Body of pancreas (tissue), 4 donors: ENCODE results near the gene CUL4A.

ENCODE experiments used
- POLR2A ChIP-seq, 3 donors: fragments of 450-650 bp; IDR thresholded peaks; one replicate each; pipeline ENCODE4 v1.6.1; 2016; ENCODE audit warnings: antibody characterized with exemption in 3 of 3, mild to moderate bottlenecking in 2 of 3
- TF ChIP-seq, protein P1 (sequence below), 7 experiments: fragments of 450-650 bp in 4 of 7; fragments of 200-600 bp in 3 of 7; sonication (generic) in 3 of 7; IDR thresholded peaks; one replicate each; pipeline ENCODE4 v1.5.1; 2016 to 2019; ENCODE audit warnings: antibody characterized with exemption in 7 of 7

GRCh38 chr13:113172419-113172926, 36.9 kb upstream of the CUL4A start:
- TF ChIP-seq, protein P1, sequence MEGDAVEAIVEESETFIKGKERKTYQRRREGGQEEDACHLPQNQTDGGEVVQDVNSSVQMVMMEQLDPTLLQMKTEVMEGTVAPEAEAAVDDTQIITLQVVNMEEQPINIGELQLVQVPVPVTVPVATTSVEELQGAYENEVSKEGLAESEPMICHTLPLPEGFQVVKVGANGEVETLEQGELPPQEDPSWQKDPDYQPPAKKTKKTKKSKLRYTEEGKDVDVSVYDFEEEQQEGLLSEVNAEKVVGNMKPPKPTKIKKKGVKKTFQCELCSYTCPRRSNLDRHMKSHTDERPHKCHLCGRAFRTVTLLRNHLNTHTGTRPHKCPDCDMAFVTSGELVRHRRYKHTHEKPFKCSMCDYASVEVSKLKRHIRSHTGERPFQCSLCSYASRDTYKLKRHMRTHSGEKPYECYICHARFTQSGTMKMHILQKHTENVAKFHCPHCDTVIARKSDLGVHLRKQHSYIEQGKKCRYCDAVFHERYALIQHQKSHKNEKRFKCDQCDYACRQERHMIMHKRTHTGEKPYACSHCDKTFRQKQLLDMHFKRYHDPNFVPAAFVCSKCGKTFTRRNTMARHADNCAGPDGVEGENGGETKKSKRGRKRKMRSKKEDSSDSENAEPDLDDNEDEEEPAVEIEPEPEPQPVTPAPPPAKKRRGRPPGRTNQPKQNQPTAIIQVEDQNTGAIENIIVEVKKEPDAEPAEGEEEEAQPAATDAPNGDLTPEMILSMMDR (IDR thresholded peaks at IDR 0.05): no peak
- no peak for TF ChIP-seq POLR2A (IDR thresholded peaks at IDR 0.05)
